Measurements from ENCODE around the gene MYO1G.

DNA sequence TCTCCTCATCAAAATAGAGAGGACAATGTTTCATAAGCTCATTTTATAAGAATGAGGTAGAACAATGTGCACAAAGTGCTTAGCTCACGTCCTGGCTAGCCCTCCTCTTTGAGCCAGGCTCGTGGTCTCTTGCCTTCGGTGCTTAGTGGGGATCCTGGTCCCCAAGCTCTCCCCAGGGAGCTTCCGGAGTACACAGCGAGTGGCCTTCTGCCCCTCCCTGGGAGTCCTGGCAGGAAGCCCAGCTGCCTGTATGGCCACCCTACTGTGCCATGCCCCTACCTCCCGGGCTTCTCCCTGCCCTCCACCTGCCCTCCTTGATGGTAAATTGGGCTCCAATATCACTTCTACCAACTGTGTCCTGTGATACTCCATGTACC is 868 bp downstream of the MYO1G start:
- TF ChIP-seq, protein P1, sequence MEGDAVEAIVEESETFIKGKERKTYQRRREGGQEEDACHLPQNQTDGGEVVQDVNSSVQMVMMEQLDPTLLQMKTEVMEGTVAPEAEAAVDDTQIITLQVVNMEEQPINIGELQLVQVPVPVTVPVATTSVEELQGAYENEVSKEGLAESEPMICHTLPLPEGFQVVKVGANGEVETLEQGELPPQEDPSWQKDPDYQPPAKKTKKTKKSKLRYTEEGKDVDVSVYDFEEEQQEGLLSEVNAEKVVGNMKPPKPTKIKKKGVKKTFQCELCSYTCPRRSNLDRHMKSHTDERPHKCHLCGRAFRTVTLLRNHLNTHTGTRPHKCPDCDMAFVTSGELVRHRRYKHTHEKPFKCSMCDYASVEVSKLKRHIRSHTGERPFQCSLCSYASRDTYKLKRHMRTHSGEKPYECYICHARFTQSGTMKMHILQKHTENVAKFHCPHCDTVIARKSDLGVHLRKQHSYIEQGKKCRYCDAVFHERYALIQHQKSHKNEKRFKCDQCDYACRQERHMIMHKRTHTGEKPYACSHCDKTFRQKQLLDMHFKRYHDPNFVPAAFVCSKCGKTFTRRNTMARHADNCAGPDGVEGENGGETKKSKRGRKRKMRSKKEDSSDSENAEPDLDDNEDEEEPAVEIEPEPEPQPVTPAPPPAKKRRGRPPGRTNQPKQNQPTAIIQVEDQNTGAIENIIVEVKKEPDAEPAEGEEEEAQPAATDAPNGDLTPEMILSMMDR (conservative IDR thresholded peaks at IDR 0.05; ENCODE audit: low read depth, low read length), result no peak
- TF ChIP-seq EZH2 (IDR thresholded peaks at IDR 0.05; ENCODE audit: low read length, unreplicated experiment), result no peak
